Middle frontal gyrus (tissue), 1 donor: Measurements from ENCODE around the gene INSL3.

Source experiments
- DNase-seq: peaks from one replicate; pipeline ENCODE4 v3.0.0-alpha.2; 2015; ENCODE audit warnings: low spot score; ENCODE audit errors: extremely low spot score

The INSL3 gene, protein sequence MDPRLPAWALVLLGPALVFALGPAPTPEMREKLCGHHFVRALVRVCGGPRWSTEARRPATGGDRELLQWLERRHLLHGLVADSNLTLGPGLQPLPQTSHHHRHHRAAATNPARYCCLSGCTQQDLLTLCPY

DNA sequence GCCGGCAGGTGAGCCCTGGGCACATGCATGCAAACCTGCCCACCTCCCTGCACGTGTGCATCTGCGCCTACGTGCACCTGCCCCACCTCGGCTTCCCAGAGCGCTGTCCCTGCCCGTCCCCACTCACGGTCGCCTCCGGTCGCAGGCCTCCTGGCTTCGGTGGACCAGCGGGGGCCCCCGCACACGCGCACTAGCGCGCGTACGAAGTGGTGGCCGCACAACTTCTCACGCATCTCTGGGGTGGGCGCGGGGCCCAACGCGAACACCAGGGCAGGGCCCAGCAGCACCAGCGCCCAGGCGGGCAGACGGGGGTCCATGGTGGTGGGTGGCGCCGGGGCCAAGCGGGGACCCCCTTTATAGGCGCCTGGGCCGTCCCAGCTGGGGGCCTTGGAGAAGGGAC is at the start of gene INSL3:
TSS of gene INSL3 (minus strand) at position 330 of the 400 bp plus-strand sequence. CDS start at position 317, 13 bp downstream.
- DNase-seq: no peak

DNA sequence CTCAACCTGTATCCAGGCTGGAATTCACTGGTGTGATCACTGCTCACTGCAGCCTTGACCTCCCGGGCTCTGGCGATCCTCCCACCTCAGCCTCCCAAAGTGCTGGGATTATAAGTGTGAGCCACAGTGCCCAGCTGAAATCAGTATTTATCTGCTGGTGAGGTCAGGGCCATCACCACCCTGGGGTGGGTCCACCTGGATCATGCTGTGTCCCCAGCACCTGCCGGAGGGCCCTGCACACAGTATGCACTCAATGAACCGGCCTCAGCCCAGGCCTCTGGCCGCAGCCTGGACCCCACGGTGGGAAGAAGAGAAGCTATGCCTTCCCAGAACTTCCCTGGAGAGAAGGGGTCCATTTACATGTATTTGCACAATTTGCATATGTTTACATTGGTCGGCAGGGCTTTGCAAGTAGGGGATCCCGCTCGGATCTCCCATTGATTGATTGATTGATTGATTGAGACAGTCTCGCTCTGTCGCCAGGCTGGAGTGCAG is 47.8 kb upstream of the INSL3 start:
- no peak for DNase-seq

- no peak for DNase-seq
These were observed 47.4 kb upstream of the INSL3 start for GRCh38 chr19:17868669-17869068.

GRCh38 chr19:17866964-17867486 is 45.7 kb upstream of the INSL3 start:
- DNase-seq: no peak

GRCh38 chr19:17866312-17866963 is 45.1 kb upstream of the INSL3 start:
- no peak for DNase-seq

- DNase-seq: no peak
These were observed 44.3 kb upstream of the INSL3 start for GRCh38 chr19:17865364-17866311.

- no peak for DNase-seq
These were observed 42.3 kb upstream of the INSL3 start for GRCh38 chr19:17863520-17864182.

GRCh38 chr19:17862711-17863519 is 41.6 kb upstream of the INSL3 start:
- DNase-seq: no peak

DNA sequence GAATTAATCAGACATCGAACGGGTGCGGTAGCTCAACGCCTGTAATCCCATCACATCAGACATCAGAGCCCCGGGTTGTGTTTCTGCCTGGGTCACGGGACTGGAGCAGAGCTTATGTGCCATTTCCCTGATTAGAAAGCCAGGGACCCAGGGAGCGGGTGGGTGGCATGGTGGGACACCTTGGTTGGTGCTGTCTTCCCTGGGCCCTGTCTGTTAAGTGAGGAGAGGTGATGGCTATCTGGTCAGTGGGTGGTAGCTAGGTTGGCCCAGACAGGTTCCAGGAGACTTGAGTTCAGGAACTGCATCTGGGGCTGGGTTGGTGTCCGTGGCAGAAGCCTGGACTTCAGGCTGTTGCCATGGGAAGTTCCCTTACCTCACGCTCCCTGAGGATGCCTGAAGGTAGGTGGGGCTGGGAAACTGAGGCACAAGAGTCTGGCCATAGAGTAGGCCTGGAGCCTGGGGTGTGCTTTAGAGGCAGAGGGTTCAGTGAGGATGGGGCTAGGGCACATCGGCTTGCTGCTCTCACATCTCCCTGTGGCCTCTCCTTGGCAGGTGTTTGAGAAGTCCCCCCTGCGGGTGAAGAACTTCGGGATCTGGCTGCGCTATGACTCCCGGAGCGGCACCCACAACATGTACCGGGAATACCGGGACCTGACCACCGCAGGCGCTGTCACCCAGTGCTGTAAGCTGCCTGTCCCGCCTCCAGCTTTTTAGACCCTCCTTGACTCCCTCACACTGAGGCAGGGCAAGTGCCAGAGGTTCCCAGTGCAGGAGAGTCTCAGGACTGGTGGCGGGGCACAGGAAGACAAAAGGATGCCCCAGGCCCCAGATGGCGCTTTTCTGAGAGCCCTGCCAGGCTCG is 40.5 kb upstream of the INSL3 start:
- DNase-seq: no peak

DNA sequence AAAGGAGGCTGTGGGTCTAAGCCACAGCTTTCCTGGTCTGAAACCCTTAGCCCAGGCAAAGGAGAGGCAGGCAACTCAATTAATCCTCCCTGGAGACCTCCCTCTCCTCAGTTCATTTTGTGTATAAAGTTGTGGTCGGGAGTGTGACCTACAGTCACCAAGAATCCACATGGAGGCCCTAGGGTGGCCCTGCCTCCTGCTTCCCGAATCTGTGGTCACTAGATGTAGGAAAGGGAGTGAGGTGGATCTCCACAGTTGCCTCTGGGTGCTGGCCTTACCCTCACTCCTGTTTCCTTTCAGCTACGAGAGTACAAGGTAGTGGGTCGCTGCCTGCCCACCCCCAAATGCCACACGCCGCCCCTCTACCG is 39.7 kb upstream of the INSL3 start:
- no peak for DNase-seq

- DNase-seq: no peak
These were observed 39.1 kb upstream of the INSL3 start for GRCh38 chr19:17860331-17860992.

- DNase-seq: peak; percentile 98
These were observed 38.4 kb upstream of the INSL3 start, which contains the start of gene RPL18A for GRCh38 chr19:17859533-17860330. Gene RPL18A, plus strand, starts transcription at chr19:17859910. Its CDS starts 47 bp downstream, at chr19:17859957.

GRCh38 chr19:17855280-17856152 is 34.2 kb upstream of the INSL3 start:
- peak; percentile 68 for DNase-seq

- DNase-seq: no peak
These were observed 32.7 kb upstream of the INSL3 start for GRCh38 chr19:17854061-17854460.

DNA sequence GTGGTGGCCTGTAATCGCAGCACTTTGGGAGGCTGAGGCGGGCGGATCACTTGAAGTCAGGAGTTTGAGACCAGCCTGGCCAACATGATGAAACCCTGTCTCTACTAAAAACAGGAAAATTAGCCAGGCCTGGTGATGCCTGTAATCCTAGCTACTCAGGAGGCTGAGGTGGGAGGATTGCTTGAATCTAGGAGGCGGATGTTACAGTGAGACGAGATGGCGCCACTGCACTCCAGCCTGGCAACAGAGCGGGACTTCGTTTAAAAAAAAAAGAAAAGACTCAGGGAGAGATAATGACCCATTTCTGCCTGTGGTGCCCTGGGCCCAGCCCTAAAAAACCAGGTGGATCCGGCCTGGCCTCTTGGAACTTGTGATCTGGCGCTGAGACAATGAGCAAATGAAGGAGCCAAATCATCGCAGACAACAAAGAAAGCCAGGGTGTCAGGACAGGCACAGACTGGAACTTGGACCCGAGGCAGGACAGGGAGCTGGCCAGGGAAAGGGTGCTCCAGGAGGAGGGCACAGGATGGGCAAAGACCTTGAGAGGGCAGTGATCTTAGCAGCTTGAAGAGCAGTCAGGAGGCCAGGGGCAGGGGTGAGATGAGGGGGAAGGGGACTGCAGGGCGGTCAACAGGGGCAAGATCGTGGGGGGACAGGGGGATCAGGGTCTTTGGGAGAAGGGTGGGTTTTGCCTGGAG is 27.4 kb upstream of the INSL3 start:
- no peak for DNase-seq
